Esophagus (tissue), 2 donors: ENCODE results near the gene DTNBP1. TPM values are rescaled to one million over a fixed set of nuclear protein-coding genes. Genes with fewer than 3 reads are reported as not detected.

Experiments used
- H3K27ac ChIP-seq, 2 donors: one replicate each; pipeline ENCODE4 v1.5.1; 2013; ENCODE audit warnings: low read depth in 2 of 2, mild to moderate bottlenecking in 2 of 2, inconsistent platforms in 1 of 2, low read length in 1 of 2, moderate library complexity in 1 of 2
- H3K27me3 ChIP-seq, 2 donors: one replicate each; pipeline ENCODE4 v1.6.1; 2013; ENCODE audit warnings: low read length in 2 of 2, control low read depth in 1 of 2, mild to moderate bottlenecking in 1 of 2; ENCODE audit not compliant: insufficient read depth in 2 of 2, control insufficient read depth in 1 of 2
- H3K36me3 ChIP-seq, 2 donors: one replicate each; pipeline ENCODE4 v1.6.1; 2013; ENCODE audit warnings: low read length in 1 of 2; ENCODE audit not compliant: control insufficient read depth in 2 of 2, insufficient read depth in 2 of 2
- H3K4me1 ChIP-seq, 2 donors: one replicate each; pipeline ENCODE4 v1.6.1; 2013; ENCODE audit warnings: low read length in 1 of 2; ENCODE audit not compliant: control insufficient read depth in 2 of 2, insufficient read depth in 2 of 2
- H3K4me3 ChIP-seq, 2 donors: one replicate each; pipeline ENCODE4 v1.5.1; 2013; ENCODE audit warnings: low read length in 2 of 2, mild to moderate bottlenecking in 2 of 2, low read depth in 1 of 2, moderate library complexity in 1 of 2
- H3K9me3 ChIP-seq, 2 donors: one replicate each; pipeline ENCODE4 v1.6.1; 2013; ENCODE audit warnings: mild to moderate bottlenecking in 2 of 2, low read depth in 1 of 2, low read length in 1 of 2, moderate library complexity in 1 of 2; ENCODE audit not compliant: control insufficient read depth in 2 of 2, insufficient read depth in 1 of 2
- WGBS, 2 donors: extraction: QIAGEN DNeasy Blood & Tissue Kit; methylation state at CpG; one replicate each; pipeline ENCODE4 v1.1.7; 2013; 5-methylcytosine and 5-hydroxymethylcytosine counted together
- polyA plus RNA-seq, 2 donors: library from polyadenylated mRNA; stranded (reverse); fragments of 200-250 nt; gene quantifications; one replicate each; pipeline ENCODE4 v1.2.3, GENCODE V29; 2013
- donor health status: healthy with polysubstance abuse.
- donor health status: Bipolar disorder and iron deficiency.

DTNBP1 gene
- polyA plus RNA-seq, 2 donors = 4.2 to 9.6 TPM

GRCh38 chr6:15598273-15598798 lies 64.5 kb downstream of the DTNBP1 start:
- H3K4me1 ChIP-seq = peaks cover 0 to 2% of the 10 kb centered on the region in 2 donors
- peaks cover 0 to 3% of the 10 kb centered on the region in 2 donors for H3K36me3 ChIP-seq
- no peak overlapping the region for H3K27ac ChIP-seq
- no peaks in the 10 kb centered on the region for H3K27me3 ChIP-seq
- no peaks in the 10 kb centered on the region for H3K9me3 ChIP-seq
- no peak overlapping the region for H3K4me3 ChIP-seq
- 85 to 93% methylated on average over 1 of the region's 1 CpG for WGBS, 2 donors

GRCh38 chr6:15596186-15596896 lies 66.5 kb downstream of the DTNBP1 start:
- no peak overlapping the region for H3K4me3 ChIP-seq
- peaks cover 0 to 2% of the 10 kb centered on the region in 2 donors for H3K4me1 ChIP-seq
- no peak overlapping the region for H3K27ac ChIP-seq
- H3K27me3 ChIP-seq = no peaks in the 10 kb centered on the region
- 89 to 90% methylated on average over 9 of the region's 9 CpGs for WGBS, 2 donors
- H3K36me3 ChIP-seq = peaks cover 0 to 3% of the 10 kb centered on the region in 2 donors
- no peaks in the 10 kb centered on the region for H3K9me3 ChIP-seq

GRCh38 chr6:15595461-15596173 lies 67.2 kb downstream of the DTNBP1 start:
- H3K27ac ChIP-seq = no peak overlapping the region
- no peak overlapping the region for H3K4me3 ChIP-seq
- 59 to 60% methylated on average over 7 of the region's 7 CpGs for WGBS, 2 donors
- H3K4me1 ChIP-seq = peaks cover 0 to 2% of the 10 kb centered on the region in 2 donors
- H3K27me3 ChIP-seq = no peaks in the 10 kb centered on the region
- peaks cover 0 to under 1% of the 10 kb centered on the region in 2 donors for H3K36me3 ChIP-seq
- no peaks in the 10 kb centered on the region for H3K9me3 ChIP-seq

- Histone ChIP-seq H3K27ac (no peak overlapping the region), H3K4me1 (peaks cover 0 to 2% of the 10 kb centered on the region in 2 donors), H3K9me3 (no peaks in the 10 kb centered on the region), H3K4me3 (no peak overlapping the region), H3K27me3 (no peaks in the 10 kb centered on the region), H3K36me3 (no peaks in the 10 kb centered on the region)
- WGBS, 2 donors = 86 to 90% methylated on average over 7 of the region's 7 CpGs
These were observed 68.1 kb downstream of the DTNBP1 start for GRCh38 chr6:15594512-15595259.

GRCh38 chr6:15593798-15594197 lies 69.0 kb downstream of the DTNBP1 start:
- 77 to 80% methylated on average over 2 of the region's 2 CpGs for WGBS, 2 donors
- H3K27me3 ChIP-seq = no peaks in the 10 kb centered on the region
- H3K36me3 ChIP-seq = no peaks in the 10 kb centered on the region
- peaks cover 0 to 2% of the 10 kb centered on the region in 2 donors for H3K4me1 ChIP-seq
- no peaks in the 10 kb centered on the region for H3K9me3 ChIP-seq
- H3K4me3 ChIP-seq = no peak overlapping the region
- H3K27ac ChIP-seq = no peak overlapping the region

GRCh38 chr6:15592610-15593009 lies 70.2 kb downstream of the DTNBP1 start:
- Histone ChIP-seq H3K27ac (no peak overlapping the region), H3K4me1 (peaks cover 0 to 2% of the 10 kb centered on the region in 2 donors), H3K36me3 (no peaks in the 10 kb centered on the region), H3K4me3 (no peak overlapping the region), H3K27me3 (no peaks in the 10 kb centered on the region), H3K9me3 (no peaks in the 10 kb centered on the region)
- WGBS, 2 donors = 83 to 90% methylated on average over 2 of the region's 2 CpGs

GRCh38 chr6:15588971-15589634 lies 73.7 kb downstream of the DTNBP1 start:
- H3K4me1 ChIP-seq = no peaks in the 10 kb centered on the region
- WGBS, 2 donors = 75 to 77% methylated on average over 3 of the region's 3 CpGs
- H3K27ac ChIP-seq = no peak overlapping the region
- no peak overlapping the region for H3K4me3 ChIP-seq
- no peaks in the 10 kb centered on the region for H3K27me3 ChIP-seq
- H3K36me3 ChIP-seq = no peaks in the 10 kb centered on the region
- no peaks in the 10 kb centered on the region for H3K9me3 ChIP-seq

- H3K4me3 ChIP-seq = no peak overlapping the region
- H3K4me1 ChIP-seq = no peaks in the 10 kb centered on the region
- H3K9me3 ChIP-seq = no peaks in the 10 kb centered on the region
These were observed 76.3 kb downstream of the DTNBP1 start for GRCh38 chr6:15586503-15586902.

GRCh38 chr6:15585760-15586214 lies 77.0 kb downstream of the DTNBP1 start:
- no peaks in the 10 kb centered on the region for H3K27me3 ChIP-seq
- H3K27ac ChIP-seq = no peak overlapping the region
- H3K4me1 ChIP-seq = no peaks in the 10 kb centered on the region
- 84 to 85% methylated on average over 2 of the region's 2 CpGs for WGBS, 2 donors
- H3K4me3 ChIP-seq = no peak overlapping the region
- H3K9me3 ChIP-seq = no peaks in the 10 kb centered on the region
- no peaks in the 10 kb centered on the region for H3K36me3 ChIP-seq

More at GRCh38 chr6:15586503-15586902, 76.3 kb downstream of the DTNBP1 start:
- no peaks in the 10 kb centered on the region for H3K27me3 ChIP-seq
- H3K36me3 ChIP-seq = no peaks in the 10 kb centered on the region
- H3K27ac ChIP-seq = no peak overlapping the region
